Cardiac septum (tissue), 1 donor: ENCODE results near the gene MARS1. TPM values are rescaled to one million over a fixed set of nuclear protein-coding genes. Genes with fewer than 3 reads are reported as not detected.
A peak's percentile ranks its signal among the peaks of the same experiment; 100 is the strongest.
"Not testable (repeated sequence)": the region's sequence is repeated elsewhere in the genome, so short reads cannot be mapped to it uniquely, and the experiment has no call there.

ENCODE experiments used
- DNase-seq: peaks from one replicate; pipeline ENCODE4 v3.0.0-alpha.2; 2020; ENCODE audit warnings: low spot score
- intact Hi-C: fragments of 100-400 bp; cut with DNase I; formaldehyde crosslinking; loops from one replicate; pipeline ENCODE4 v1.14.0; 2022
- total RNA-seq: library from RNA; stranded (reverse); fragmentation: NEBNext Ultra II Directional; extraction: Animal tissue kit (Norgen Biotek cat#: 25700); gene quantifications from one replicate; pipeline ENCODE4 v1.2.1, GENCODE V29; 2021
- donor health status: DM: no; HTN: no; CAD: no.

MARS1 gene
- total RNA-seq, 1 donor from 2014 or later = 89.2 TPM

GRCh38 chr12:57511588-57512325 is 23.9 kb downstream of the MARS1 start:
- no peak for DNase-seq
- intact Hi-C loops = no loop called here

GRCh38 chr12:57512665-57513064 is 24.8 kb downstream of the MARS1 start:
- DNase-seq = no peak
- intact Hi-C loops = no loop called here

GRCh38 chr12:57513266-57513665 is 25.4 kb downstream of the MARS1 start:
- DNase-seq = no peak
- intact Hi-C loops = no loop called here

- intact Hi-C loops, DNase-seq: not testable (repeated sequence)
These were observed 25.8 kb downstream of the MARS1 start for GRCh38 chr12:57513677-57514076.

GRCh38 chr12:57514246-57514645 is 26.4 kb downstream of the MARS1 start:
- intact Hi-C loops, DNase-seq: not testable (repeated sequence)

GRCh38 chr12:57514720-57515407 is 27.0 kb downstream of the MARS1 start:
- DNase-seq = no peak
- intact Hi-C loops = no loop called here

- intact Hi-C loops = no loop called here
- no peak for DNase-seq
These were observed 27.6 kb downstream of the MARS1 start for GRCh38 chr12:57515408-57515933.

GRCh38 chr12:57515934-57516541 is 28.2 kb downstream of the MARS1 start:
- DNase-seq = no peak
- intact Hi-C loops = no loop called here

GRCh38 chr12:57516617-57517153 is 28.8 kb downstream of the MARS1 start:
- DNase-seq = no peak
- intact Hi-C loops = no loop called here

GRCh38 chr12:57517187-57517586 is 29.3 kb downstream of the MARS1 start:
- intact Hi-C loops = no loop called here
- no peak for DNase-seq

GRCh38 chr12:57517718-57518117 is 29.9 kb downstream of the MARS1 start:
- DNase-seq, intact Hi-C loops: not testable (repeated sequence)

- DNase-seq = no peak
- intact Hi-C loops = no loop called here
These were observed 30.5 kb downstream of the MARS1 start for GRCh38 chr12:57518176-57518919.

- intact Hi-C loops = no loop called here
- DNase-seq = no peak
These were observed 31.3 kb downstream of the MARS1 start for GRCh38 chr12:57518920-57519795.

GRCh38 chr12:57519796-57520052 is 31.9 kb downstream of the MARS1 start:
- intact Hi-C loops = loop anchor here (5.0 kb wide), 2 partner anchors 32 to 173 kb away; partner anchors contain the start of genes MARS1 and OS9
- no peak for DNase-seq

GRCh38 chr12:57520053-57520818 is 32.4 kb downstream of the MARS1 start, which contains the start of gene DDIT3:
TSS of gene DDIT3 (minus strand) at chr12:57520514. CDS start at chr12:57517406, 3,108 bp downstream.
- intact Hi-C loops = loop anchor here (5.0 kb wide), 2 partner anchors 33 to 172 kb away; partner anchors contain the start of genes MARS1 and OS9
- peak; percentile 100 for DNase-seq

- DNase-seq = no peak
- intact Hi-C loops = loop anchor here (2.0 to 5.0 kb wide), 3 partner anchors 25 to 171 kb away; partner anchors contain the start of genes DCTN2, MARS1 and OS9
These were observed 33.7 kb downstream of the MARS1 start for GRCh38 chr12:57521525-57522010.
